AG09309 (cell line): ENCODE data around the gene OPN5.

Experiments
- DNase-seq: peaks from one replicate; pipeline ENCODE4 v3.0.0-alpha.2; 2010; ENCODE audit warnings: low read depth
- H3K4me3 ChIP-seq: 2 replicates; pipeline ENCODE4 v1.5.1; 2011; ENCODE audit warnings: mild to moderate bottlenecking, low read depth, low read length, moderate library complexity; ENCODE audit not compliant: control insufficient read depth
- TF ChIP-seq, protein P1 (sequence below): IDR thresholded peaks from 2 replicates; pipeline ENCODE4 v1.5.1; 2011; ENCODE audit warnings: mild to moderate bottlenecking, low read depth, low read length, inconsistent platforms; ENCODE audit not compliant: insufficient read depth, control insufficient read depth; ENCODE audit errors: missing control alignments

OPN5 gene

DNA sequence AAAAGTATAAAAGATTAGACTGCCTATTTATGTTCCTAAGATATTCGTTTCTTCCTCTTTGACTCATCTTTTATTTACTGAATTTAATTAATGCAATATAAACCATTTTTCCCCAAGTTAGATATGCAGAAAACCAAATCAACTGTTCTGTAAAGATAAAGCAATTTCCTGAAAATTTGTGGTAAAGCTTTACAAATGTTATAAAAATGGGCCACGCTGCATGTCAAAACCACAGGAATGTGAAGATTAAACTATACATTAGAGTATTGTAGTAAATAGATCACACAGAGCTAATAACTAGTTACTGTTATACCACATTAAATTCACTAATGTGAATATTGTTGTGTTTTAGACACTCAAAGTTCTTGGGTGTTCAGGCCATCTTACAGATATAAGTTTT, 83.4 kb downstream of the OPN5 start:
- DNase-seq = no peak
- TF ChIP-seq, protein P1, sequence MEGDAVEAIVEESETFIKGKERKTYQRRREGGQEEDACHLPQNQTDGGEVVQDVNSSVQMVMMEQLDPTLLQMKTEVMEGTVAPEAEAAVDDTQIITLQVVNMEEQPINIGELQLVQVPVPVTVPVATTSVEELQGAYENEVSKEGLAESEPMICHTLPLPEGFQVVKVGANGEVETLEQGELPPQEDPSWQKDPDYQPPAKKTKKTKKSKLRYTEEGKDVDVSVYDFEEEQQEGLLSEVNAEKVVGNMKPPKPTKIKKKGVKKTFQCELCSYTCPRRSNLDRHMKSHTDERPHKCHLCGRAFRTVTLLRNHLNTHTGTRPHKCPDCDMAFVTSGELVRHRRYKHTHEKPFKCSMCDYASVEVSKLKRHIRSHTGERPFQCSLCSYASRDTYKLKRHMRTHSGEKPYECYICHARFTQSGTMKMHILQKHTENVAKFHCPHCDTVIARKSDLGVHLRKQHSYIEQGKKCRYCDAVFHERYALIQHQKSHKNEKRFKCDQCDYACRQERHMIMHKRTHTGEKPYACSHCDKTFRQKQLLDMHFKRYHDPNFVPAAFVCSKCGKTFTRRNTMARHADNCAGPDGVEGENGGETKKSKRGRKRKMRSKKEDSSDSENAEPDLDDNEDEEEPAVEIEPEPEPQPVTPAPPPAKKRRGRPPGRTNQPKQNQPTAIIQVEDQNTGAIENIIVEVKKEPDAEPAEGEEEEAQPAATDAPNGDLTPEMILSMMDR = no peak
- H3K4me3 ChIP-seq = no peak overlapping the region

DNA sequence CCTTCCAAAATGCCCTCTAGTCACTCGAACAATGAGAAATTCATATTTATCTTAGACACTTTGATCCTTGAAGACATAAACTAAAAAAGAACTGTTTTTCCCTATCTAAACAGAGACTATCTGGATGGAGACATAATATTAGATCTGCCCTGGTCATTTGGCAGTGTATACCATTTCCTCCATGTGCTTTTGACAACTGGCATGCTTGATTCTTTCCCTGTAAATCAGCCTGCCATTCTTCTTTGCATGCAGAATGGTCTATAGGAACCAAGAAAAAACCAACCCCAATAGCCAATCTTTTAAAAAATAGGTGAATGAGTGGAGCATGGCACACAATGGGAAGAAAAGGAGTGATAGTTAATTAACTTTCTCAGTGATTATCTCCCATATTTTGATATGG, 93.8 kb downstream of the OPN5 start:
- no peak overlapping the region for H3K4me3 ChIP-seq
- TF ChIP-seq, protein P1 = no peak
- DNase-seq = no peak
